ENCODE measurements around the gene TNNT1.
"Not testable (repeated sequence)": the region's sequence is repeated elsewhere in the genome, so short reads cannot be mapped to it uniquely, and the experiment has no call there.

The TNNT1 gene

GRCh38 chr19:55166530-55167268, 17.7 kb upstream of the TNNT1 start, which contains the start of gene DNAAF3:
Gene DNAAF3 (minus strand): TSS chr19:55166613. CDS start chr19:55166413, 200 bp downstream.
- peak; percentile 90 for DNase-seq

GRCh38 chr19:55165952-55166529, 17.0 kb upstream of the TNNT1 start:
- no peak for DNase-seq

- no peak for DNase-seq
These were observed 12.7 kb upstream of the TNNT1 start for GRCh38 chr19:55161571-55162322.

- no peak for DNase-seq
These were observed 12.0 kb upstream of the TNNT1 start for GRCh38 chr19:55160986-55161365.

GRCh38 chr19:55160128-55160985, 11.4 kb upstream of the TNNT1 start:
- DNase-seq: peak; percentile 82

GRCh38 chr19:55158848-55159749, 10.1 kb upstream of the TNNT1 start:
- DNase-seq: peak; percentile 59

- no peak for DNase-seq
These were observed 9.4 kb upstream of the TNNT1 start for GRCh38 chr19:55158423-55158822.

GRCh38 chr19:55157064-55157908, 8.3 kb upstream of the TNNT1 start, which contains the start of gene TNNI3:
Gene TNNI3 (minus strand): TSS chr19:55157732. CDS start chr19:55157589, 143 bp downstream.
- no peak for DNase-seq

- no peak for DNase-seq
These were observed 7.4 kb upstream of the TNNT1 start for GRCh38 chr19:55156202-55157063.

- not testable (repeated sequence) for DNase-seq
These were observed 6.8 kb upstream of the TNNT1 start for GRCh38 chr19:55155784-55156183.

GRCh38 chr19:55153652-55154264, 4.8 kb upstream of the TNNT1 start:
- DNase-seq: no peak

GRCh38 chr19:55152017-55152416, 3.0 kb upstream of the TNNT1 start:
- DNase-seq: no peak

- DNase-seq: no peak
These were observed 1.3 kb downstream of the TNNT1 start for GRCh38 chr19:55147545-55148251.

- DNase-seq: no peak
These were observed 2.2 kb downstream of the TNNT1 start for GRCh38 chr19:55146705-55147273.

GRCh38 chr19:55146078-55146704, 2.8 kb downstream of the TNNT1 start:
- DNase-seq: no peak

- DNase-seq: no peak
These were observed 3.8 kb downstream of the TNNT1 start for GRCh38 chr19:55145232-55145631.

GRCh38 chr19:55141696-55142095, 7.3 kb downstream of the TNNT1 start:
- DNase-seq: no peak

- DNase-seq: no peak
These were observed 11.1 kb downstream of the TNNT1 start for GRCh38 chr19:55137915-55138314.

Measured in T1000 (cell line).